ENCODE data around the gene CMTM8.

GRCh38 chr3:32381922-32382321 is 143.4 kb downstream of the CMTM8 start:
- no peak for TF ChIP-seq GATA2 (IDR thresholded peaks at IDR 0.05; ENCODE audit: low read depth, low read length)
- no peak for TF ChIP-seq GATA3 (IDR thresholded peaks at IDR 0.05; ENCODE audit: low read depth, low read length)
